Ishikawa (cell line): ENCODE results near the gene ZSCAN1.
A peak's percentile ranks its signal among the peaks of the same experiment; 100 is the strongest.

Experiments
- CEBPB ChIP-seq: IDR thresholded peaks from 2 replicates; pipeline ENCODE4 v1.6.1; 2012
- CREB1 ChIP-seq: IDR thresholded peaks from 2 replicates; pipeline ENCODE4 v1.6.1; 2012; ENCODE audit warnings: low read depth
- EGR1 ChIP-seq: IDR thresholded peaks from 2 replicates; pipeline ENCODE4 v1.6.1; 2012
- EP300 ChIP-seq: IDR thresholded peaks from 2 replicates; pipeline ENCODE4 v1.6.1; 2012; ENCODE audit warnings: borderline replicate concordance
- FOXM1 ChIP-seq: IDR thresholded peaks from 2 replicates; pipeline ENCODE4 v1.6.1; 2012; ENCODE audit warnings: low read depth, borderline replicate concordance
- NFIC ChIP-seq: IDR thresholded peaks from 2 replicates; pipeline ENCODE4 v1.6.1; 2012
- RAD21 ChIP-seq: IDR thresholded peaks from 2 replicates; pipeline ENCODE4 v1.6.1; 2012; ENCODE audit warnings: low read depth
- REST ChIP-seq: IDR thresholded peaks from 2 replicates; pipeline ENCODE4 v1.6.1; 2012; ENCODE audit warnings: low read depth, mild to moderate bottlenecking
- TAF1 ChIP-seq: IDR thresholded peaks from 2 replicates; pipeline ENCODE4 v1.6.1; 2012; ENCODE audit warnings: low read depth, mild to moderate bottlenecking
- TCF12 ChIP-seq: IDR thresholded peaks from 2 replicates; pipeline ENCODE4 v1.6.1; 2012; ENCODE audit warnings: low read depth
- TEAD4 ChIP-seq: IDR thresholded peaks from 2 replicates; pipeline ENCODE4 v1.6.1; 2012
- USF1 ChIP-seq: IDR thresholded peaks from 2 replicates; pipeline ENCODE4 v1.6.1; 2012
- YY1 ChIP-seq: IDR thresholded peaks from 2 replicates; pipeline ENCODE4 v1.6.1; 2012; ENCODE audit warnings: low read depth
- ZBTB7A ChIP-seq: IDR thresholded peaks from 2 replicates; pipeline ENCODE4 v1.6.1; 2012; ENCODE audit warnings: low read depth
- TF ChIP-seq, protein P1 (sequence below): IDR thresholded peaks from 2 replicates; pipeline ENCODE4 v1.6.1; 2012

Gene ZSCAN1

GRCh38 chr19:58033741-58034476 is at the start of gene ZSCAN1:
Gene ZSCAN1 (plus strand): TSS chr19:58034025. CDS start chr19:58037837, 3,812 bp downstream.
- TF ChIP-seq RAD21 (no peak), REST (no peak), USF1 (no peak), CREB1 (no peak), TEAD4 (no peak), EGR1 (no peak), FOXM1 (no peak), EP300 (no peak), TCF12 (no peak), YY1 (no peak)
- TF ChIP-seq, protein P1, sequence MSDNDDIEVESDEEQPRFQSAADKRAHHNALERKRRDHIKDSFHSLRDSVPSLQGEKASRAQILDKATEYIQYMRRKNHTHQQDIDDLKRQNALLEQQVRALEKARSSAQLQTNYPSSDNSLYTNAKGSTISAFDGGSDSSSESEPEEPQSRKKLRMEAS: no peak

- TF ChIP-seq ZBTB7A (no peak), NFIC (no peak), USF1 (no peak), REST (no peak), TCF12 (no peak), CEBPB (no peak), EP300 (no peak), RAD21 (no peak), TEAD4 (no peak), YY1 (no peak), FOXM1 (no peak), EGR1 (no peak), TAF1 (no peak), CREB1 (no peak)
- TF ChIP-seq, protein P1: no peak
These were observed 41.0 kb upstream of the ZSCAN1 start for GRCh38 chr19:57992841-57993240.

DNA sequence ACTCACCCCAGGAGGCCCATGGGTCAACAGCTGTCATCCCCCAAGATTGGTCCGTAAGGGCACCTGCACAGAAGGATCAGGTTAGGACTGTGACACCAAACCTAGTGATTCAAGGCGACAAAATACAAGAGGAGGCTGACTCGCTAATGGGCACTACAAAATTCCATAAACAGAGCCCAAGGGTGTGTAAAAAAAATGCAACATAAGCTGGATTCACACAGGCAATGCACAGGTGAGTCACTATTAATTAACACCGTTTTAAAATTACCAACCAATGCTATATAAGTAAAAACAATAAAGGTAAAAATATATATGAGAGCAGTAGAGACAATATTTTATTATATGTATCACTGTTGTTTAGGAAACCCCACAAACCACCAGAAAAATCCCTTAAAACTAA is 33.1 kb upstream of the ZSCAN1 start:
- TF ChIP-seq CEBPB: no peak
- no peak for TF ChIP-seq TCF12
- TF ChIP-seq EP300: no peak
- no peak for TF ChIP-seq USF1
- TF ChIP-seq FOXM1: no peak
- no peak for TF ChIP-seq NFIC

DNA sequence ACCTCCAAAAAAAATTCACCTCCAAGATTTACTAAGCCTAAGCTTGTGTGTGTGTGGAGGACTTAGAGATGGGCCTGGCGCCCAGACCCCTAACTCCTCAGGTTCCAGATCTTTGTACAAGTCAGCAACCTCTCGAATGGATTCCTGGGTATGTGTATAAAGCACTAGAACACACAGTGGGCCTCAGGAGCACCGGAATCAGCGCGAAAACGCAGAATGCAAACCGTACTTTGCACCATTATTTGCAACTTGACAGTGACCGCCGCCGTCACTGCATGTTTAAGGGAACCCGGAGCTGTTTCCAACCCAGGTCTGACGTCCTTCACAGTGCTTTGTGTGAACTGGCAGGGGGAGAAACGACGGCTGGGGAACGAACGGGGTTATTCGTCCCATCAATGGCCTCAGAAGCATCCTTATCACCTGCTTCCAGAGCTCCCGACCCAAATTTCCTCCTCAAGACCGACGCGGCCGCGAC is 31.9 kb upstream of the ZSCAN1 start:
- no peak for TF ChIP-seq EP300
- TF ChIP-seq USF1: no peak
- TF ChIP-seq CEBPB: no peak
- TF ChIP-seq ZBTB7A: no peak
- no peak for TF ChIP-seq YY1

DNA sequence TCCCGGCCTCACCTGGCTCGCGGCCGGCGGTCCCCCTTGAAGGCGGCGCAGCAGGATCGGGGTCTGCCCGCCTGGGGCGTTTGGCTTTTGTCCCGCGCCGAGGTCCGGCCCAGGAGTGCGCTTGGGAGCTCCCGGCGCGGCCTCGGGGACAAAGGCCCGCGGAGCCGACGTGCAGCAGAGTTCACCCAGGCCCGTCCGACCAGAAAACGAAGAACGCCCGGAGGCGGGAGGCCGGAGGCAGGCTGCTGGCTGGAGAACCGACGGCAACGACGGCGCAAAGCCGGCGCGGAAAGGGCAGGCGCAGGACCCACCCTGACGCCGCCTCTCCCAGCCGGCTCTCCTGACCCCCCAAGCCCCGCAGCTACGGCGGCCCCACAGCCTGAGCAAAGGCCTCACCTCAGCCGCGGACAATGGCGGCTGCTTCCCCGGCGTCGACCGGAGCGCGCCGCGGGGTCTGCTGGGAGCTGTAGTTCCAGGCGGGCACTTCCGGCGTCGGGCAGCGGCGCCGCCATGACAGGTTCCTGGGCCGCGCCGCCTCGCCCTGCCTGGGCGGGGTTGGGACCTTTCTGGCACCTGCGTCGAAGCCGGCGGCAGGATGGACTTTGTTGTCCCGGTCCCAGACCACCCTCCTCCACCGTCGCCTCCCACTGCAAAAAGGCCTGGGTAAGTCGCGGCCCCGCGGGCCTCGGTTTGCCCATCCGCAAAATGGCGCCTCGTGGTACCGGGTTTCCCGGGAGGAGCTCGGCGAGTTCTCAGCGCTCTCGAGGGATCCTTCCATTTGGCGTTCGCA is 31.2 kb upstream of the ZSCAN1 start, which contains the start of gene ZNF606:
TSS of gene ZNF606 (minus strand) at position 437 of the 790 bp plus-strand sequence. CDS start 1,501 bp downstream, outside the sequence.
- no peak for TF ChIP-seq FOXM1
- TF ChIP-seq EGR1: no peak
- TF ChIP-seq TAF1: peak; percentile 67
- TF ChIP-seq, protein P1: no peak; the same call in none of the 2 replicates
- peak; percentile 56; the same call in 1 of the 2 replicates for TF ChIP-seq TCF12
- peak; percentile 49; the same call in 1 of the 2 replicates for TF ChIP-seq CREB1
- TF ChIP-seq NFIC: no peak
- peak; percentile 96 for TF ChIP-seq YY1
